Iris pigment epithelial cell (primary cell): ENCODE data around the gene RAB13.

Experiments used
- DNase-seq: peaks from one replicate; pipeline ENCODE4 v3.0.0-alpha.2; 2011; ENCODE audit warnings: low read depth

Gene RAB13

DNA sequence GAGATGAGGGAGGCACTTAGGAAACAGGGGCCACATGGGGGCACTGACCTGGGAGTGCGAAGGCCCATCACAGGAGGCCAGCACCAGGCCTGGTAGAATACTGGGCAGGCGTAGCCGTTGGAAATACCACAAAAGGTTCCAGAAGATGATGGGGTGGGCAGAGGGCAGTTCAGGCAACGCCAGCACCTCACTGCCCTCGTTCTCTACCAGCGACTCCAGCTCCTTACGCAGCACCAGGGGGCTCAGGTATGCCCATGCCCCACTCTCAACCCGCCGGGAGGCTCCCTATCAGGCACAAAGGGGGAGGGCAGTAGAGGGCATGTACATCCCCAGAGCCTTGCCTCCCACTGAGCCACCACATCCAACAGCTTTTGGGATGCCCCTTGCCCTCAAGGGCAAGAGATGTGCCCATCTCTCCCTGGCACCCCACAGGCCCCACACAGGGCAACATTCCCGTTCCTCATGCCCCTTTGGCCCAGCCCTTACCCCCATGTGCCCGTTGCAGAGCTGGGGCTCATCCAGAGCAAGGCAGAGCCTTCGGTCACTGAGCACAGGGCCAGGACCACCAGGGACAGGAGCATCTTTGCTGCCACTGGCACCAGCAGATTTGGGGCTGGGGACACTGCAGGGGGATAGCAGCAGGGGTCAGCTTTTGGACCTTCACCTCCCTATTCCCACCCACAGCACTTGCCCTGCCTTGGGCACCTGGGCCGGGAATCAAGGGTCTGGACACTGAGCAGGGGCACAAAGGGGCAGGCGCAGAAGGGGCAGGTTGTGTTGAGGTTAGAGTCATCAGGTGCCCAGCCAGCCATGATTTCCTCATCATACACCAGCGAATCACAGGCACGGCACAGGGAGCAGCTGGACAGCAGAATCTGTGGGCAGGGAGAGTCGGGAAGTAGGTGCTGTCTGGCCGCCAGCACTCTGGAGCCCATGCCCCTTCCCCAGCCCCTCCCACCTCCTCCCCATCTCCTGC lies 53.7 kb downstream of the RAB13 start:
- no peak for DNase-seq
